ENCODE results near the gene TMEM184B.

DNA sequence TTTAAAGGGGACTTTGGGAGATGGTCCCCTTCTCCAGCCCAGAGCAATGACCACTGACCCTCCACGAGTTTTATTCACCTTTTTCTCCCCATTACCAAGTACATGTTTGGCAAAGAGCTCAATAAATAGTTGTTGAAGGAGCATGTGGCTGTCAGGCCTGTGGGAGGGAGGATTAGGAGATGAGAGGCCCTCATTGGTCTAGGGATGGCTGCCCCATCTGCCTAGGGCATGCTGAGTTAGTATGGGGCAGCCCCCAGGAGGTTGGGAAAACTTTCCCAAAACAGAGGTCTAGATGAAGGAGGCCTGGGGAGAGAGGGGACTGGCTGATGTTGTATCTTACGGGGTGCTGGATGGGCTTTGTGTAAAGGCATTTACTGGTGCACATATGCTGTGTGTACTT, 60.4 kb downstream of the TMEM184B start:
- TF ChIP-seq, protein P1, sequence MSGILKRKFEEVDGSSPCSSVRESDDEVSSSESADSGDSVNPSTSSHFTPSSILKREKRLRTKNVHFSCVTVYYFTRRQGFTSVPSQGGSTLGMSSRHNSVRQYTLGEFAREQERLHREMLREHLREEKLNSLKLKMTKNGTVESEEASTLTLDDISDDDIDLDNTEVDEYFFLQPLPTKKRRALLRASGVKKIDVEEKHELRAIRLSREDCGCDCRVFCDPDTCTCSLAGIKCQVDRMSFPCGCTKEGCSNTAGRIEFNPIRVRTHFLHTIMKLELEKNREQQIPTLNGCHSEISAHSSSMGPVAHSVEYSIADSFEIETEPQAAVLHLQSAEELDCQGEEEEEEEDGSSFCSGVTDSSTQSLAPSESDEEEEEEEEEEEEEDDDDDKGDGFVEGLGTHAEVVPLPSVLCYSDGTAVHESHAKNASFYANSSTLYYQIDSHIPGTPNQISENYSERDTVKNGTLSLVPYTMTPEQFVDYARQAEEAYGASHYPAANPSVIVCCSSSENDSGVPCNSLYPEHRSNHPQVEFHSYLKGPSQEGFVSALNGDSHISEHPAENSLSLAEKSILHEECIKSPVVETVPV (CRISPR knock-in tag; IDR thresholded peaks at IDR 0.05) = no peak
- TF ChIP-seq ZNF565 (CRISPR knock-in tag; conservative IDR thresholded peaks at IDR 0.05; ENCODE audit: low read depth) = no peak
- TF ChIP-seq ESRRG (CRISPR knock-in tag; IDR thresholded peaks at IDR 0.05) = no peak
- TF ChIP-seq ZFP30 (CRISPR knock-in tag; IDR thresholded peaks at IDR 0.05) = no peak
- no peak for TF ChIP-seq POU6F1 (CRISPR knock-in tag; IDR thresholded peaks at IDR 0.05; ENCODE audit: borderline replicate concordance, low read depth)
- no peak for TF ChIP-seq ZFP3 (CRISPR knock-in tag; IDR thresholded peaks at IDR 0.05)
- no peak for TF ChIP-seq OSR1 (CRISPR knock-in tag; IDR thresholded peaks at IDR 0.05)
- TF ChIP-seq, protein P2, sequence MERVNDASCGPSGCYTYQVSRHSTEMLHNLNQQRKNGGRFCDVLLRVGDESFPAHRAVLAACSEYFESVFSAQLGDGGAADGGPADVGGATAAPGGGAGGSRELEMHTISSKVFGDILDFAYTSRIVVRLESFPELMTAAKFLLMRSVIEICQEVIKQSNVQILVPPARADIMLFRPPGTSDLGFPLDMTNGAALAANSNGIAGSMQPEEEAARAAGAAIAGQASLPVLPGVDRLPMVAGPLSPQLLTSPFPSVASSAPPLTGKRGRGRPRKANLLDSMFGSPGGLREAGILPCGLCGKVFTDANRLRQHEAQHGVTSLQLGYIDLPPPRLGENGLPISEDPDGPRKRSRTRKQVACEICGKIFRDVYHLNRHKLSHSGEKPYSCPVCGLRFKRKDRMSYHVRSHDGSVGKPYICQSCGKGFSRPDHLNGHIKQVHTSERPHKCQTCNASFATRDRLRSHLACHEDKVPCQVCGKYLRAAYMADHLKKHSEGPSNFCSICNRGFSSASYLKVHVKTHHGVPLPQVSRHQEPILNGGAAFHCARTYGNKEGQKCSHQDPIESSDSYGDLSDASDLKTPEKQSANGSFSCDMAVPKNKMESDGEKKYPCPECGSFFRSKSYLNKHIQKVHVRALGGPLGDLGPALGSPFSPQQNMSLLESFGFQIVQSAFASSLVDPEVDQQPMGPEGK (CRISPR knock-in tag; IDR thresholded peaks at IDR 0.05; ENCODE audit: borderline replicate concordance) = no peak
- no peak for TF ChIP-seq PPARA (CRISPR knock-in tag; IDR thresholded peaks at IDR 0.05; ENCODE audit: borderline replicate concordance)
- no peak for TF ChIP-seq ARNTL (CRISPR knock-in tag; IDR thresholded peaks at IDR 0.05; ENCODE audit: borderline replicate concordance, low read depth)
- no peak for TF ChIP-seq RARB (CRISPR knock-in tag; IDR thresholded peaks at IDR 0.05)
